Trophoblast cell (in vitro differentiated cells and primary cell): Measurements from ENCODE around the gene LMBR1.

ENCODE experiments used
- DNase-seq, 2 donors: peaks; one replicate each; pipeline ENCODE4 v3.0.0-alpha.2; 2016
- H2AFZ ChIP-seq: 2 replicates; pipeline ENCODE4 v1.6.1; 2013; ENCODE audit warnings: low read length, moderate library complexity, mild to moderate bottlenecking; ENCODE audit not compliant: insufficient read depth, poor library complexity
- H2AK5ac ChIP-seq: 2 replicates; pipeline ENCODE4 v1.6.1; 2013; ENCODE audit warnings: mild to moderate bottlenecking, low read length
- H2BK120ac ChIP-seq: 2 replicates; pipeline ENCODE4 v1.6.1; 2013; ENCODE audit warnings: low read length, mild to moderate bottlenecking, moderate library complexity; ENCODE audit not compliant: insufficient read depth, poor library complexity
- H2BK12ac ChIP-seq: 2 replicates; pipeline ENCODE4 v1.6.1; 2013; ENCODE audit warnings: mild to moderate bottlenecking, low read length, moderate library complexity
- H2BK5ac ChIP-seq: 2 replicates; pipeline ENCODE4 v1.6.1; 2013; ENCODE audit warnings: low read length, low read depth, moderate library complexity, mild to moderate bottlenecking; ENCODE audit not compliant: poor library complexity
- H3K14ac ChIP-seq: 2 replicates; pipeline ENCODE4 v1.6.1; 2013; ENCODE audit warnings: mild to moderate bottlenecking, low read length
- H3K18ac ChIP-seq: 2 replicates; pipeline ENCODE4 v1.6.1; 2013; ENCODE audit warnings: mild to moderate bottlenecking, low read length
- H3K23ac ChIP-seq: 2 replicates; pipeline ENCODE4 v1.6.1; 2013; ENCODE audit warnings: low read length
- H3K27ac ChIP-seq: 2 replicates; pipeline ENCODE4 v1.5.1; 2013; ENCODE audit warnings: low read depth, mild to moderate bottlenecking, inconsistent platforms, low read length, moderate library complexity
- H3K27me3 ChIP-seq: 2 replicates; pipeline ENCODE4 v1.6.1; 2013; ENCODE audit warnings: inconsistent platforms, mild to moderate bottlenecking, low read length, moderate library complexity; ENCODE audit not compliant: insufficient read depth
- H3K36me3 ChIP-seq, 2 experiments: 1 replicate in 1 of 2; 2 replicates in 1 of 2; pipeline ENCODE4 v1.6.1; 2013; ENCODE audit warnings: low read length in 2 of 2, mild to moderate bottlenecking in 2 of 2, moderate library complexity in 1 of 2; ENCODE audit not compliant: insufficient read depth in 2 of 2, control insufficient read depth in 1 of 2
- H3K4ac ChIP-seq: 2 replicates; pipeline ENCODE4 v1.6.1; 2013; ENCODE audit warnings: low read depth, mild to moderate bottlenecking, low read length, moderate library complexity
- H3K4me1 ChIP-seq, 2 experiments: 1 replicate in 1 of 2; 2 replicates in 1 of 2; pipeline ENCODE4 v1.6.1; 2013; ENCODE audit warnings: low read length in 2 of 2, mild to moderate bottlenecking in 2 of 2, moderate library complexity in 1 of 2; ENCODE audit not compliant: insufficient read depth in 2 of 2, control insufficient read depth in 1 of 2
- H3K4me2 ChIP-seq: 2 replicates; pipeline ENCODE4 v1.6.1; 2013; ENCODE audit warnings: inconsistent platforms, mild to moderate bottlenecking, low read length, moderate library complexity
- H3K4me3 ChIP-seq: 2 replicates; pipeline ENCODE4 v1.5.1; 2013; ENCODE audit warnings: mild to moderate bottlenecking, low read depth, low read length, inconsistent platforms
- H3K79me1 ChIP-seq: one replicate; pipeline ENCODE4 v1.6.1; 2013; ENCODE audit warnings: low read length
- H3K79me2 ChIP-seq: 2 replicates; pipeline ENCODE4 v1.6.1; 2013; ENCODE audit warnings: low read length, mild to moderate bottlenecking; ENCODE audit not compliant: control insufficient read depth, insufficient read depth, poor library complexity
- H3K9ac ChIP-seq: 2 replicates; pipeline ENCODE4 v1.6.1; 2013; ENCODE audit warnings: mild to moderate bottlenecking, low read length
- H3K9me3 ChIP-seq: 2 replicates; pipeline ENCODE4 v1.6.1; 2013; ENCODE audit warnings: low read depth, mild to moderate bottlenecking, control low read depth, inconsistent platforms, low read length; ENCODE audit not compliant: insufficient read depth
- H4K12ac ChIP-seq: 2 replicates; pipeline ENCODE4 v1.6.1; 2013; ENCODE audit warnings: low read depth, mild to moderate bottlenecking, low read length, moderate library complexity
- H4K8ac ChIP-seq: 2 replicates; pipeline ENCODE4 v1.6.1; 2013; ENCODE audit warnings: low read depth, mild to moderate bottlenecking, low read length, moderate library complexity
- H4K91ac ChIP-seq: one replicate; pipeline ENCODE4 v1.6.1; 2013; ENCODE audit warnings: low read depth, mild to moderate bottlenecking, low read length, moderate library complexity
- WGBS: extraction: QIAGEN DNeasy Blood & Tissue Kit; methylation state at CpG from one replicate; pipeline ENCODE4 v1.1.7; 2013; ENCODE audit warnings: missing lambda C conversion rate; ENCODE audit not compliant: insufficient read length, insufficient coverage; ENCODE audit errors: extremely low coverage; 5-methylcytosine and 5-hydroxymethylcytosine counted together

LMBR1 gene

GRCh38 chr7:156836443-156836842 lies 56.5 kb downstream of the LMBR1 start:
- no peak overlapping the region for H4K91ac ChIP-seq
- WGBS = no CpG with 5 or more reads among the region's 3 CpGs
- H3K4me3 ChIP-seq = no peak overlapping the region
- H2BK120ac ChIP-seq = no peak overlapping the region
- no peak overlapping the region for H3K4me2 ChIP-seq
- H3K9me3 ChIP-seq = no peaks in the 10 kb centered on the region
- no peak overlapping the region for H2BK12ac ChIP-seq
- no peak overlapping the region for H2BK5ac ChIP-seq
- H3K79me2 ChIP-seq = no peaks in the 10 kb centered on the region
- no peak overlapping the region for H3K27ac ChIP-seq
- H3K79me1 ChIP-seq = no peaks in the 10 kb centered on the region
- H3K4ac ChIP-seq = no peak overlapping the region
- H2AK5ac ChIP-seq = no peak overlapping the region
- H3K14ac ChIP-seq = no peak overlapping the region
- no peaks in the 10 kb centered on the region for H3K4me1 ChIP-seq
- H4K8ac ChIP-seq = no peak overlapping the region
- no peak overlapping the region for H3K23ac ChIP-seq
- no peak overlapping the region for H3K18ac ChIP-seq
- H3K36me3 ChIP-seq = peaks cover 0 to 3% of the 10 kb centered on the region in 2 experiments
- no peak overlapping the region for H4K12ac ChIP-seq
- no peaks in the 10 kb centered on the region for H3K27me3 ChIP-seq
- DNase-seq = no peak
- no peak overlapping the region for H3K9ac ChIP-seq
- no peak overlapping the region for H2AFZ ChIP-seq

DNA sequence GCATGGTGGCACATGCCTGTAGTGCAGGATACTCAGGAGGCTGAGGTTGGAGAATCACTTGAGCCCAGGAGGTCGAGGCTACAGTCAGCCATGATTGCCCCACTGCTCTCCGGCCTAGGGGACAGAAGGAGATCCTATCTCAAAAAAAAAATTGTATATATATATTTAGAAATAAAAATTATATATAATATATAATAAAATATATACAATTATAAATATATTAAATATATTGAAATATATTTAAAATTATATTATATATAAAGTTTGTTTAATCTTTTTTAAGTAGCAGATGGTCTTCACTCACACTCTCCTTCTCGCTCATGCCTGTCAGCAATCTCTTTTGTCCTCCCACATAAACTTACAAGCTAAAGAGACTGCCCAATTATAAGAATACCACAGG lies 58.5 kb downstream of the LMBR1 start:
- H4K12ac ChIP-seq = no peak overlapping the region
- H3K23ac ChIP-seq = no peak overlapping the region
- H3K4me3 ChIP-seq = no peak overlapping the region
- no peak overlapping the region for H2AFZ ChIP-seq
- no CpG with 5 or more reads among the region's 3 CpGs for WGBS
- no peak overlapping the region for H2BK12ac ChIP-seq
- no peaks in the 10 kb centered on the region for H3K9me3 ChIP-seq
- H2BK120ac ChIP-seq = no peak overlapping the region
- no peaks in the 10 kb centered on the region for H3K27me3 ChIP-seq
- H3K4me2 ChIP-seq = no peak overlapping the region
- no peak overlapping the region for H3K14ac ChIP-seq
- H3K4ac ChIP-seq = no peak overlapping the region
- no peaks in the 10 kb centered on the region for H3K79me1 ChIP-seq
- no peak overlapping the region for H3K27ac ChIP-seq
- H3K4me1 ChIP-seq = no peaks in the 10 kb centered on the region
- no peaks in the 10 kb centered on the region for H3K79me2 ChIP-seq
- no peak overlapping the region for H2BK5ac ChIP-seq
- no peak overlapping the region for H3K18ac ChIP-seq
- H3K9ac ChIP-seq = no peak overlapping the region
- peaks cover 0 to 3% of the 10 kb centered on the region in 2 experiments for H3K36me3 ChIP-seq
- DNase-seq = no peak
- no peak overlapping the region for H4K8ac ChIP-seq
- H2AK5ac ChIP-seq = no peak overlapping the region
- no peak overlapping the region for H4K91ac ChIP-seq

DNA sequence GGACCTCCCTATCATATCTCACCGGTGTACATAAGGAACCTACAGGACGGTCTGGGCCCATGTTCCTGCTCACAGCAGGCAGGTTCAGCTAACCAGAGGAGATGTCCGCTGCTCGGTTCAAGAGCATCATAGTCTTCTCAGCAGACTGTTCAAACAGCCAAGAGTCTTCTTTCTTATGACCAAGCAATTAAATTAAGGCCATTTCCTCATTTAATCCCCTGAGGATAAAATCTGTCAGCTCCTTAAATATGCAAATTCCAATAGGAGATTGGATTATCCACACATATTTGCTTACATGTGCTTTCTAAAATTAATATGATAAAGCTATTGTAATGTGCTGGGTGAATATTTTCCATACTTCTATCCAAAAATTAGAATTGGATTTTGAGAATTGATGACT lies 59.7 kb downstream of the LMBR1 start:
- no peak overlapping the region for H3K4ac ChIP-seq
- no peak overlapping the region for H4K8ac ChIP-seq
- no peak overlapping the region for H3K18ac ChIP-seq
- H3K4me3 ChIP-seq = no peak overlapping the region
- no peak overlapping the region for H4K91ac ChIP-seq
- H3K79me1 ChIP-seq = no peaks in the 10 kb centered on the region
- peaks cover 0 to 3% of the 10 kb centered on the region in 2 experiments for H3K36me3 ChIP-seq
- H3K27ac ChIP-seq = no peak overlapping the region
- no peak overlapping the region for H3K4me2 ChIP-seq
- H2BK12ac ChIP-seq = no peak overlapping the region
- H3K9ac ChIP-seq = no peak overlapping the region
- H3K14ac ChIP-seq = no peak overlapping the region
- no peak overlapping the region for H2AK5ac ChIP-seq
- no peaks in the 10 kb centered on the region for H3K27me3 ChIP-seq
- H2BK120ac ChIP-seq = no peak overlapping the region
- no peaks in the 10 kb centered on the region for H3K79me2 ChIP-seq
- no peak overlapping the region for H2BK5ac ChIP-seq
- no peak overlapping the region for H2AFZ ChIP-seq
- H4K12ac ChIP-seq = no peak overlapping the region
- no peaks in the 10 kb centered on the region for H3K9me3 ChIP-seq
- H3K23ac ChIP-seq = no peak overlapping the region
- DNase-seq = no peak
- no peaks in the 10 kb centered on the region for H3K4me1 ChIP-seq
- WGBS = no CpG with 5 or more reads among the region's 4 CpGs

- Histone ChIP-seq H3K14ac (no peak overlapping the region), H3K9me3 (no peaks in the 10 kb centered on the region), H3K9ac (no peak overlapping the region), H3K27me3 (no peaks in the 10 kb centered on the region), H3K23ac (no peak overlapping the region), H4K91ac (no peak overlapping the region), H3K27ac (no peak overlapping the region), H3K79me2 (no peaks in the 10 kb centered on the region), H3K4me3 (no peak overlapping the region), H4K12ac (no peak overlapping the region), H2BK120ac (no peak overlapping the region), H2BK12ac (no peak overlapping the region), H3K4me1 (no peaks in the 10 kb centered on the region), H2AFZ (no peak overlapping the region), H3K18ac (no peak overlapping the region), H3K36me3 (peaks cover 0 to 3% of the 10 kb centered on the region in 2 experiments), H3K4ac (no peak overlapping the region), H4K8ac (no peak overlapping the region), H3K79me1 (no peaks in the 10 kb centered on the region), H2BK5ac (no peak overlapping the region), H3K4me2 (no peak overlapping the region), H2AK5ac (no peak overlapping the region)
- DNase-seq = no peak
- no CpG with 5 or more reads among the region's 1 CpG for WGBS
Measured at GRCh38 chr7:156832195-156832877, 60.6 kb downstream of the LMBR1 start.
